MV-4-11 (cell line): ENCODE measurements around the gene NOX3.

Source experiments
- DNase-seq: peaks from one replicate; lab custom pipeline; 2025; lab: John Stamatoyannopoulos, UW

Gene NOX3

GRCh38 chr6:155434096-155434495 lies 21.5 kb downstream of the NOX3 start:
- no peak for DNase-seq

GRCh38 chr6:155432293-155432692 lies 23.3 kb downstream of the NOX3 start:
- DNase-seq: no peak

GRCh38 chr6:155429321-155429893 lies 26.2 kb downstream of the NOX3 start:
- DNase-seq: no peak

- DNase-seq: no peak
Observed at GRCh38 chr6:155426408-155426945, 29.2 kb downstream of the NOX3 start.

- DNase-seq: no peak
Observed at GRCh38 chr6:155424181-155424580, 31.5 kb downstream of the NOX3 start.

- DNase-seq: no peak
Observed at GRCh38 chr6:155422635-155423034, 33.0 kb downstream of the NOX3 start.

GRCh38 chr6:155420492-155420891 lies 35.1 kb downstream of the NOX3 start:
- DNase-seq: no peak

GRCh38 chr6:155419161-155419560 lies 36.5 kb downstream of the NOX3 start:
- no peak for DNase-seq

GRCh38 chr6:155418017-155418761 lies 37.5 kb downstream of the NOX3 start:
- DNase-seq: peak; percentile 88

- no peak for DNase-seq
Observed at GRCh38 chr6:155417454-155417853, 38.2 kb downstream of the NOX3 start.

GRCh38 chr6:155415953-155416352 lies 39.7 kb downstream of the NOX3 start:
- DNase-seq: no peak

GRCh38 chr6:155414049-155414448 lies 41.6 kb downstream of the NOX3 start:
- DNase-seq: no peak

- DNase-seq: no peak
Observed at GRCh38 chr6:155412335-155412734, 43.3 kb downstream of the NOX3 start.

GRCh38 chr6:155411154-155412052 lies 44.2 kb downstream of the NOX3 start:
- no peak for DNase-seq

- no peak for DNase-seq
Observed at GRCh38 chr6:155409391-155409790, 46.2 kb downstream of the NOX3 start.

- DNase-seq: no peak
Observed at GRCh38 chr6:155408981-155409380, 46.7 kb downstream of the NOX3 start.

- no peak for DNase-seq
Observed at GRCh38 chr6:155408231-155408630, 47.4 kb downstream of the NOX3 start.

- no peak for DNase-seq
Observed at GRCh38 chr6:155406801-155407200, 48.8 kb downstream of the NOX3 start.

GRCh38 chr6:155404937-155405336 lies 50.7 kb downstream of the NOX3 start:
- DNase-seq: no peak

GRCh38 chr6:155402656-155403304 lies 52.9 kb downstream of the NOX3 start:
- no peak for DNase-seq

- no peak for DNase-seq
Observed at GRCh38 chr6:155400654-155400965, 55.0 kb downstream of the NOX3 start.
